GM12872 (cell line): ENCODE measurements around the gene GPRASP3.

Experiments used
- TF ChIP-seq, protein P1 (sequence below): IDR thresholded peaks from 3 replicates; pipeline ENCODE4 v1.5.1; 2011; ENCODE audit warnings: low read depth, mild to moderate bottlenecking, low read length, moderate library complexity; ENCODE audit not compliant: insufficient read depth

Gene GPRASP3, protein sequence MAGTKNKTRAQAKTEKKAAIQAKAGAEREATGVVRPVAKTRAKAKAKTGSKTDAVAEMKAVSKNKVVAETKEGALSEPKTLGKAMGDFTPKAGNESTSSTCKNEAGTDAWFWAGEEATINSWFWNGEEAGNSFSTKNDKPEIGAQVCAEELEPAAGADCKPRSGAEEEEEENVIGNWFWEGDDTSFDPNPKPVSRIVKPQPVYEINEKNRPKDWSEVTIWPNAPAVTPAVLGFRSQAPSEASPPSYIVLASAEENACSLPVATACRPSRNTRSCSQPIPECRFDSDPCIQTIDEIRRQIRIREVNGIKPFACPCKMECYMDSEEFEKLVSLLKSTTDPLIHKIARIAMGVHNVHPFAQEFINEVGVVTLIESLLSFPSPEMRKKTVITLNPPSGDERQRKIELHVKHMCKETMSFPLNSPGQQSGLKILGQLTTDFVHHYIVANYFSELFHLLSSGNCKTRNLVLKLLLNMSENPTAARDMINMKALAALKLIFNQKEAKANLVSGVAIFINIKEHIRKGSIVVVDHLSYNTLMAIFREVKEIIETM

GRCh38 chrX:102720237-102721168 lies at the start of gene GPRASP3:
TSS of gene GPRASP3 (plus strand) at chrX:102720743. CDS start at chrX:102748996, 28,253 bp downstream.
- TF ChIP-seq, protein P1, sequence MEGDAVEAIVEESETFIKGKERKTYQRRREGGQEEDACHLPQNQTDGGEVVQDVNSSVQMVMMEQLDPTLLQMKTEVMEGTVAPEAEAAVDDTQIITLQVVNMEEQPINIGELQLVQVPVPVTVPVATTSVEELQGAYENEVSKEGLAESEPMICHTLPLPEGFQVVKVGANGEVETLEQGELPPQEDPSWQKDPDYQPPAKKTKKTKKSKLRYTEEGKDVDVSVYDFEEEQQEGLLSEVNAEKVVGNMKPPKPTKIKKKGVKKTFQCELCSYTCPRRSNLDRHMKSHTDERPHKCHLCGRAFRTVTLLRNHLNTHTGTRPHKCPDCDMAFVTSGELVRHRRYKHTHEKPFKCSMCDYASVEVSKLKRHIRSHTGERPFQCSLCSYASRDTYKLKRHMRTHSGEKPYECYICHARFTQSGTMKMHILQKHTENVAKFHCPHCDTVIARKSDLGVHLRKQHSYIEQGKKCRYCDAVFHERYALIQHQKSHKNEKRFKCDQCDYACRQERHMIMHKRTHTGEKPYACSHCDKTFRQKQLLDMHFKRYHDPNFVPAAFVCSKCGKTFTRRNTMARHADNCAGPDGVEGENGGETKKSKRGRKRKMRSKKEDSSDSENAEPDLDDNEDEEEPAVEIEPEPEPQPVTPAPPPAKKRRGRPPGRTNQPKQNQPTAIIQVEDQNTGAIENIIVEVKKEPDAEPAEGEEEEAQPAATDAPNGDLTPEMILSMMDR = no peak

DNA sequence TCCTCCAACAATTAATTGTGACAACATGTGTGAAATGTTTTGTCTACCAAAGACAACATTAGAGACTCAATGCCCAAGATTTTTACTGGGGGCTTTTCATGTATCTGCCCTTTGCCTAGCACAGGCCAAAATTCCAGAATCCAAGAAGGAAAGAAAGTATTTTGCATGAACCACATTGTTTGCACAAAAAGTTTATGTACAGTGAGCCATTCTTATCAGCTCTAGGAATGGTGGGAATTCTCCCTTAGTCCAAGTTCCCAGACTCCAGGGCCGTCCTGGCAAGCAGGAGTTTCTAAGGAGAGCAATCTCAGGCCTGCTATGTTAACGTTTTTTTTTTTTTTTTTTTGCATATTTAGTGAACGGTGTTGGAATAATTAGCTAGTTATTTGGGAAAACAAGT lies 47.7 kb upstream of the GPRASP3 start:
- TF ChIP-seq, protein P1 = no peak

DNA sequence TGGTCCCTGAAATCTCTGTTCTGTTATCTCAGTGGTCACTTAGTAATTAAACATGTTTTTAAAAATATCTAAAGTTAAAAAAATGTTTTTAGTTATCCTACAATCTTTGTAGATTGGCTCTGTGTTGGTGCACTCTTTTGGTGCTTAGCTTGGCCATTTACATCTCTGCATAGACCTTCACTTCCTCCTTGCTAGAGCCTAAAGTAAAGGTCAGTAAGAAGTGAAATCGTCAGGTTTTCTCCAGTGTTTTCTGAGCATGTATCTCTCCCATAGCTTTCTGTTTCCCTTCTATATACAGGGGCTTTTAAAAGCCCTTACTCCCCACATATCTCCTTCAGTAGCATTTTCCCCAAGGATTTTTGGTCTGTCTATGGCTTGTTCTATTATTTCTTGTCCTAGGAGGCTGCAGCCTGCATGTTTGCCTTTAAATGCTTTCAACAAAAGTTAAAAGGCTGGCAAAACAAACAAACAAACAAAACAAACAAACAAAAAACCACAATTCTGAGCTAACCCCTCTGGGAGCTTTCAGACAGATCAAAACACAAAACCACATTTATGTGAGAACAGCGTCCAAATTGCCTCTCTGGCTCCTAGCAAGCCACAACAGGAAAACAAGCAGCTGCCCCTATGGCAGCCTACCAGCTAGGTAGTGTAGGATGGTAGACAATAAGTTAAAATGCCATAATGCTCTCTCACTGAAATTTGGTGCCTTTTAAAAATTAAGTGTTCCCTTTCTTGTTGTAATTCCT lies 35.6 kb upstream of the GPRASP3 start:
- TF ChIP-seq, protein P1 = no peak

GRCh38 chrX:102694749-102695148 lies 25.8 kb upstream of the GPRASP3 start:
- TF ChIP-seq, protein P1 = no peak

DNA sequence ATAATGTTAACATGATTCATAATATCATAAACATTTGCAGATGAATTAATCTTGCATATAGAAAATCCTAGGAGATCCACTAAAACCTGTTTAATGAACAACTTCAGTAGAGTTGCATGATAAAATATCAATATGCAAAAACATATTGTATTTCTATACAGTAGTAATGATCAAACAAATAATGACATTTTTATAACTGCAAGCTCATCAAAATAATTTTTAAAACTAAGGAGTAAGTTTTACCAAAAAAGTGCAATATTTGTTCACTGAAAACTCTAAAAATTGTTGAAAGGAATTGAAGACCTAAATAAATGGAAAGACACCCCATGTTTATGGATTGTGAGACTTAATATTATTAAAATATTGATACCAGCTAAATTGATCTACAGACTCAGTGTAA lies 24.2 kb upstream of the GPRASP3 start:
- TF ChIP-seq, protein P1 = no peak

DNA sequence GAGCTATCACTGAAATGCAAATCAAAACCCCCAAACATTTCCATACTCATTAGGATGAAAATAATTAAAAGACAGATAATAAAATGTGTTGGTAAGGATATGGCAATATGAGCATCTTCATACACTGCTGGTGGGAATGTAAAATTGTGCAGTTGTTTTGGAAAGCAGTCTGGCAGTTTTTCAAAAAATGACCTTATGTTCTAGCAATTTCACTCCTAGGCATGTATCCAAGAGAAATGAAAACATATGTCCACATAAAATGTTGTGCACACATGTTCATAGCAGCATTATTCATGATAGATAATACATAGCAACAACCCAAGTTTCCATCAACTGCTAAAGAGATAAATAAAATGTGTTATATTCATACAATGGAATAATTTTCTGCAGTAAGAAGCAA lies 23.0 kb upstream of the GPRASP3 start:
- TF ChIP-seq, protein P1 = no peak
